ENCODE measurements around the gene CDPF1. TPM values are rescaled to one million over a fixed set of nuclear protein-coding genes. Genes with fewer than 3 reads are reported as not detected.
A peak's percentile ranks its signal among the peaks of the same experiment; 100 is the strongest.
"Not testable (repeated sequence)": the region's sequence is repeated elsewhere in the genome, so short reads cannot be mapped to it uniquely, and the experiment has no call there.

The CDPF1 gene
- total RNA-seq, 1 experiment from 2014 or later = 9.0 TPM

- H3K4me1 ChIP-seq = no peaks in the 10 kb centered on the region
- no peak for DNase-seq
- H3K36me3 ChIP-seq = peaks cover 32% of the 10 kb centered on the region
Measured at GRCh38 chr22:46273432-46274148, 23.5 kb upstream of the CDPF1 start.

GRCh38 chr22:46272762-46273431, 22.8 kb upstream of the CDPF1 start:
- H3K36me3 ChIP-seq = peaks cover 27% of the 10 kb centered on the region

More at GRCh38 chr22:46273432-46274148, 23.5 kb upstream of the CDPF1 start:
- Histone ChIP-seq H3K9me3 (replicated peaks) (peaks cover 3% of the 10 kb centered on the region; the same call in 1 of the 2 replicates), H3K4me3 (no peak overlapping the region), H3K27ac (no peak overlapping the region), H3K27me3 (no peaks in the 10 kb centered on the region)

GRCh38 chr22:46272196-46272595, 22.1 kb upstream of the CDPF1 start:
- Histone ChIP-seq H3K36me3 (peaks cover 27% of the 10 kb centered on the region), H3K27ac (no peak overlapping the region), H3K9me3 (replicated peaks) (peaks cover 3% of the 10 kb centered on the region; the same call in 1 of the 2 replicates), H3K27me3 (no peaks in the 10 kb centered on the region), H3K4me3 (no peak overlapping the region), H3K4me1 (no peaks in the 10 kb centered on the region)
- no peak for DNase-seq

More at GRCh38 chr22:46272762-46273431, 22.8 kb upstream of the CDPF1 start:
- H3K4me1 ChIP-seq = no peaks in the 10 kb centered on the region
- H3K27me3 ChIP-seq = no peaks in the 10 kb centered on the region
- H3K9me3 ChIP-seq (replicated peaks) = peaks cover 3% of the 10 kb centered on the region; the same call in 1 of the 2 replicates
- no peak overlapping the region for H3K4me3 ChIP-seq
- no peak for DNase-seq
- no peak overlapping the region for H3K27ac ChIP-seq

- Histone ChIP-seq H3K27me3 (no peaks in the 10 kb centered on the region), H3K36me3 (peaks cover 14% of the 10 kb centered on the region; the same call in 1 of the 2 replicates), H3K4me1 (no peaks in the 10 kb centered on the region), H3K9me3 (replicated peaks) (peaks cover 6% of the 10 kb centered on the region), H3K4me3 (no peak overlapping the region), H3K27ac (no peak overlapping the region)
- DNase-seq = no peak
Measured at GRCh38 chr22:46269564-46269963, 19.5 kb upstream of the CDPF1 start.

GRCh38 chr22:46267431-46268279, 17.6 kb upstream of the CDPF1 start, which contains the start of gene TTC38:
TTC38 (plus strand) TSS chr22:46268008; CDS start chr22:46268040, 32 bp downstream.
- Histone ChIP-seq H3K9me3 (replicated peaks) (peaks cover 6% of the 10 kb centered on the region), H3K4me1 (no peaks in the 10 kb centered on the region), H3K36me3 (0 out of 2 replicates have a peak, but pooled peaks cover 2% of the 10 kb centered on the region), H3K27ac (peak within 1 kb of the TSS; percentile 17; the same call in 1 of the 2 replicates), H3K4me3 (peak within 1 kb of the TSS; percentile 70), H3K27me3 (no peaks in the 10 kb centered on the region)
- peak; percentile 91 to 93 for DNase-seq

GRCh38 chr22:46265627-46266026, 15.5 kb upstream of the CDPF1 start:
- not testable (repeated sequence) for H3K4me1 ChIP-seq; H3K4me3 ChIP-seq; H3K36me3 ChIP-seq; DNase-seq; H3K27me3 ChIP-seq; H3K27ac ChIP-seq; H3K9me3 ChIP-seq (replicated peaks)

GRCh38 chr22:46264520-46264919, 14.4 kb upstream of the CDPF1 start:
- not testable (repeated sequence) for DNase-seq

GRCh38 chr22:46263216-46263590, 13.1 kb upstream of the CDPF1 start, which contains the start of gene PKDREJ:
PKDREJ (minus strand) TSS chr22:46263343; CDS start chr22:46263322, 21 bp downstream.
- H3K27ac ChIP-seq = no peak within 1 kb of the TSS
- no peak for DNase-seq
- H3K27me3 ChIP-seq = no peaks in the 10 kb centered on the region
- H3K4me3 ChIP-seq = no peak within 1 kb of the TSS
- H3K36me3 ChIP-seq = no peaks in the 10 kb centered on the region
- H3K9me3 ChIP-seq (replicated peaks) = peaks cover 7% of the 10 kb centered on the region
- no peaks in the 10 kb centered on the region for H3K4me1 ChIP-seq

More at GRCh38 chr22:46264520-46264919, 14.4 kb upstream of the CDPF1 start:
- H3K4me3 ChIP-seq; H3K36me3 ChIP-seq; H3K27ac ChIP-seq; H3K9me3 ChIP-seq (replicated peaks); H3K27me3 ChIP-seq; H3K4me1 ChIP-seq: not testable (repeated sequence)

GRCh38 chr22:46262449-46263215, 12.5 kb upstream of the CDPF1 start:
- no peak for DNase-seq
- Histone ChIP-seq H3K36me3 (no peaks in the 10 kb centered on the region), H3K4me3 (no peak overlapping the region), H3K27ac (no peak overlapping the region), H3K9me3 (replicated peaks) (peaks cover 9% of the 10 kb centered on the region), H3K27me3 (no peaks in the 10 kb centered on the region), H3K4me1 (no peaks in the 10 kb centered on the region)

- Histone ChIP-seq H3K36me3 (no peaks in the 10 kb centered on the region), H3K27me3 (no peaks in the 10 kb centered on the region), H3K4me1 (peaks cover 18% of the 10 kb centered on the region), H3K4me3 (no peak overlapping the region), H3K9me3 (replicated peaks) (0 out of 2 replicates have a peak, but pooled peaks cover 5% of the 10 kb centered on the region), H3K27ac (no peak overlapping the region)
- DNase-seq = no peak
Measured at GRCh38 chr22:46260038-46260437, 9.9 kb upstream of the CDPF1 start.

- no peak overlapping the region for H3K4me3 ChIP-seq
- H3K27ac ChIP-seq = no peak overlapping the region
- no peak for DNase-seq
- no peaks in the 10 kb centered on the region for H3K27me3 ChIP-seq
- H3K4me1 ChIP-seq = peaks cover 24% of the 10 kb centered on the region
- H3K36me3 ChIP-seq = no peaks in the 10 kb centered on the region
- 0 out of 2 replicates have a peak, but pooled peaks cover 5% of the 10 kb centered on the region for H3K9me3 ChIP-seq (replicated peaks)
Measured at GRCh38 chr22:46259374-46259773, 9.3 kb upstream of the CDPF1 start.

GRCh38 chr22:46256358-46256958, 6.4 kb upstream of the CDPF1 start:
- peak; percentile 48 to 70 for DNase-seq

GRCh38 chr22:46251816-46252380, 1.8 kb upstream of the CDPF1 start:
- peaks cover 38% of the 10 kb centered on the region for H3K4me1 ChIP-seq
- H3K9me3 ChIP-seq (replicated peaks) = 0 out of 2 replicates have a peak, but pooled peaks cover 3% of the 10 kb centered on the region
- DNase-seq = no peak
- H3K27ac ChIP-seq = no peak overlapping the region
- H3K36me3 ChIP-seq = no peaks in the 10 kb centered on the region
- H3K27me3 ChIP-seq = no peaks in the 10 kb centered on the region
- H3K4me3 ChIP-seq = no peak overlapping the region

More at GRCh38 chr22:46256358-46256958, 6.4 kb upstream of the CDPF1 start:
- no peak overlapping the region for H3K27ac ChIP-seq
- no peaks in the 10 kb centered on the region for H3K27me3 ChIP-seq
- H3K9me3 ChIP-seq (replicated peaks) = 0 out of 2 replicates have a peak, but pooled peaks cover 5% of the 10 kb centered on the region
- H3K4me3 ChIP-seq = no peak overlapping the region
- H3K4me1 ChIP-seq = peaks cover 35% of the 10 kb centered on the region
- H3K36me3 ChIP-seq = no peaks in the 10 kb centered on the region

Data from SJCRH30 (cell line).